ENCODE results near the gene OTUB1.
"Not testable (repeated sequence)": the region's sequence is repeated elsewhere in the genome, so short reads cannot be mapped to it uniquely, and the experiment has no call there.

Gene OTUB1

GRCh38 chr11:64043545-64043944 lies 57.3 kb downstream of the OTUB1 start:
- no peak overlapping the region for H3K27ac ChIP-seq (ENCODE audit: low read length)
- no peak for DNase-seq
- H3K36me3 ChIP-seq (replicated peaks; ENCODE audit: insufficient read depth, low read length), result no peaks in the 10 kb centered on the region
- no peaks in the 10 kb centered on the region for H4K20me1 ChIP-seq (ENCODE audit: insufficient read depth, low read length)
- no peak overlapping the region for H2AFZ ChIP-seq (ENCODE audit: low read length)
- TF ChIP-seq, protein P1, sequence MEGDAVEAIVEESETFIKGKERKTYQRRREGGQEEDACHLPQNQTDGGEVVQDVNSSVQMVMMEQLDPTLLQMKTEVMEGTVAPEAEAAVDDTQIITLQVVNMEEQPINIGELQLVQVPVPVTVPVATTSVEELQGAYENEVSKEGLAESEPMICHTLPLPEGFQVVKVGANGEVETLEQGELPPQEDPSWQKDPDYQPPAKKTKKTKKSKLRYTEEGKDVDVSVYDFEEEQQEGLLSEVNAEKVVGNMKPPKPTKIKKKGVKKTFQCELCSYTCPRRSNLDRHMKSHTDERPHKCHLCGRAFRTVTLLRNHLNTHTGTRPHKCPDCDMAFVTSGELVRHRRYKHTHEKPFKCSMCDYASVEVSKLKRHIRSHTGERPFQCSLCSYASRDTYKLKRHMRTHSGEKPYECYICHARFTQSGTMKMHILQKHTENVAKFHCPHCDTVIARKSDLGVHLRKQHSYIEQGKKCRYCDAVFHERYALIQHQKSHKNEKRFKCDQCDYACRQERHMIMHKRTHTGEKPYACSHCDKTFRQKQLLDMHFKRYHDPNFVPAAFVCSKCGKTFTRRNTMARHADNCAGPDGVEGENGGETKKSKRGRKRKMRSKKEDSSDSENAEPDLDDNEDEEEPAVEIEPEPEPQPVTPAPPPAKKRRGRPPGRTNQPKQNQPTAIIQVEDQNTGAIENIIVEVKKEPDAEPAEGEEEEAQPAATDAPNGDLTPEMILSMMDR (IDR thresholded peaks at IDR 0.05; ENCODE audit: low read length), result no peak
- TF ChIP-seq EZH2 (optimal IDR thresholded peaks at IDR 0.05; ENCODE audit: low read depth, low read length) (no peak), EZH2phosphoT487 (IDR thresholded peaks at IDR 0.05; ENCODE audit: low read length) (no peak)
- H3K9me2 ChIP-seq (replicated peaks; ENCODE audit: insufficient read depth, low read length), result no peaks in the 10 kb centered on the region
- no peaks in the 10 kb centered on the region for H3K27me3 ChIP-seq (replicated peaks; ENCODE audit: insufficient read depth, low read length)
- H3K79me2 ChIP-seq (ENCODE audit: low read length), result no peaks in the 10 kb centered on the region
- H3K4me3 ChIP-seq (ENCODE audit: low read length), result no peak overlapping the region
- H3K9ac ChIP-seq (ENCODE audit: low read length), result no peak overlapping the region
- no peaks in the 10 kb centered on the region for H3K9me3 ChIP-seq (replicated peaks; ENCODE audit: insufficient read depth, low read length)
- H3K4me1 ChIP-seq (ENCODE audit: low read length), result no peaks in the 10 kb centered on the region
- H3F3A ChIP-seq (ENCODE audit: insufficient read depth, low read length), result no peaks in the 10 kb centered on the region
- H3K4me2 ChIP-seq (ENCODE audit: low read depth, low read length), result no peak overlapping the region

- no peaks in the 10 kb centered on the region for H3F3A ChIP-seq (ENCODE audit: insufficient read depth, low read length)
- TF ChIP-seq EZH2phosphoT487 (IDR thresholded peaks at IDR 0.05; ENCODE audit: low read length) (no peak), EZH2 (optimal IDR thresholded peaks at IDR 0.05; ENCODE audit: low read depth, low read length) (no peak)
- TF ChIP-seq, protein P1 (IDR thresholded peaks at IDR 0.05; ENCODE audit: low read length), result no peak
- H3K9ac ChIP-seq (ENCODE audit: low read length), result no peak overlapping the region
- DNase-seq, result no peak
- no peaks in the 10 kb centered on the region for H4K20me1 ChIP-seq (ENCODE audit: insufficient read depth, low read length)
- no peaks in the 10 kb centered on the region for H3K36me3 ChIP-seq (replicated peaks; ENCODE audit: insufficient read depth, low read length)
- no peak overlapping the region for H2AFZ ChIP-seq (ENCODE audit: low read length)
- H3K4me2 ChIP-seq (ENCODE audit: low read depth, low read length), result no peak overlapping the region
- H3K27me3 ChIP-seq (replicated peaks; ENCODE audit: insufficient read depth, low read length), result no peaks in the 10 kb centered on the region
- no peaks in the 10 kb centered on the region for H3K4me1 ChIP-seq (ENCODE audit: low read length)
- H3K27ac ChIP-seq (ENCODE audit: low read length), result no peak overlapping the region
- no peaks in the 10 kb centered on the region for H3K79me2 ChIP-seq (ENCODE audit: low read length)
- H3K9me2 ChIP-seq (replicated peaks; ENCODE audit: insufficient read depth, low read length), result no peaks in the 10 kb centered on the region
- no peak overlapping the region for H3K4me3 ChIP-seq (ENCODE audit: low read length)
- H3K9me3 ChIP-seq (replicated peaks; ENCODE audit: insufficient read depth, low read length), result no peaks in the 10 kb centered on the region
Measured at GRCh38 chr11:64044730-64045393, 58.6 kb downstream of the OTUB1 start.

GRCh38 chr11:64045700-64046099 lies 59.5 kb downstream of the OTUB1 start:
- Histone ChIP-seq H3K4me2 (ENCODE audit: low read depth, low read length) (no peak overlapping the region), H4K20me1 (ENCODE audit: insufficient read depth, low read length) (no peaks in the 10 kb centered on the region), H2AFZ (ENCODE audit: low read length) (no peak overlapping the region), H3K4me1 (ENCODE audit: low read length) (no peaks in the 10 kb centered on the region), H3F3A (ENCODE audit: insufficient read depth, low read length) (no peaks in the 10 kb centered on the region), H3K4me3 (ENCODE audit: low read length) (no peak overlapping the region), H3K9me2 (replicated peaks; ENCODE audit: insufficient read depth, low read length) (no peaks in the 10 kb centered on the region), H3K9me3 (replicated peaks; ENCODE audit: insufficient read depth, low read length) (no peaks in the 10 kb centered on the region), H3K27ac (ENCODE audit: low read length) (no peak overlapping the region), H3K79me2 (ENCODE audit: low read length) (no peaks in the 10 kb centered on the region), H3K27me3 (replicated peaks; ENCODE audit: insufficient read depth, low read length) (no peaks in the 10 kb centered on the region), H3K36me3 (replicated peaks; ENCODE audit: insufficient read depth, low read length) (no peaks in the 10 kb centered on the region), H3K9ac (ENCODE audit: low read length) (no peak overlapping the region)
- DNase-seq, result no peak
- TF ChIP-seq EZH2 (optimal IDR thresholded peaks at IDR 0.05; ENCODE audit: low read depth, low read length) (no peak), EZH2phosphoT487 (IDR thresholded peaks at IDR 0.05; ENCODE audit: low read length) (no peak)
- TF ChIP-seq, protein P1 (IDR thresholded peaks at IDR 0.05; ENCODE audit: low read length), result no peak

DNA sequence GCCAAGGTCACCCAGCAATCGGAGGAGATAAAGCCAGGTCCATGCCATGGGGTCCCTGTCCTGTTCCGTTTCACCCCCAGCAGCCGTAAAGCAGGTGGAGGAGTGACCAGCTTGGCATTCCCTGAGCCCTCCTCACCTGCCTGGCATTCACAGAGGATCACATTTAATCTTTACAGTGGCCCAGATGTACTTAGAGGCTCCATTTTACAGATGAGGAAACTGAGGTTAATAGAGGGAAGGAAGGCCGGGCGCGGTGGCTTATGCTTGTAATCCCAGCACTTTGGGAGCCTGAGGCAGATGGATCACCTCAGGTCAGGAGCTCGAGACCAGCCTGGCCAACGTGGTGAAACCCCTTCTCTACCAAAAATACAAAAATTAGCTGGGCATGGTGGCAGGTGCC lies 61.1 kb downstream of the OTUB1 start:
- H3K4me3 ChIP-seq (ENCODE audit: low read length); H3K36me3 ChIP-seq (replicated peaks; ENCODE audit: insufficient read depth, low read length); H3F3A ChIP-seq (ENCODE audit: insufficient read depth, low read length); H3K9me3 ChIP-seq (replicated peaks; ENCODE audit: insufficient read depth, low read length); H3K4me1 ChIP-seq (ENCODE audit: low read length); H3K9me2 ChIP-seq (replicated peaks; ENCODE audit: insufficient read depth, low read length); H4K20me1 ChIP-seq (ENCODE audit: insufficient read depth, low read length); H3K9ac ChIP-seq (ENCODE audit: low read length); H3K27ac ChIP-seq (ENCODE audit: low read length); DNase-seq; H2AFZ ChIP-seq (ENCODE audit: low read length); H3K79me2 ChIP-seq (ENCODE audit: low read length); H3K27me3 ChIP-seq (replicated peaks; ENCODE audit: insufficient read depth, low read length); H3K4me2 ChIP-seq (ENCODE audit: low read depth, low read length): not testable (repeated sequence)
